ENCODE data around the gene ANXA10. TPM values are rescaled to one million over a fixed set of nuclear protein-coding genes. Genes with fewer than 3 reads are reported as not detected.

ANXA10 gene
- total RNA-seq, 3 donors from 2014 or later = not detected

GRCh38 chr4:168124008-168124641 lies 31.8 kb downstream of the ANXA10 start:
- Histone ChIP-seq H3K4me3 (no peak overlapping the region), H3K4me1 (no peaks in the 10 kb centered on the region), H3K27ac (no peak overlapping the region), H3K36me3 (no peaks in the 10 kb centered on the region), H3K27me3 (no peaks in the 10 kb centered on the region), H3K9me3 (no peaks in the 10 kb centered on the region)
- intact Hi-C loops (cut with DNase I; ENCODE audit: low total_unique reads) = no loop called here
- no peak for DNase-seq (ENCODE audit: low spot score in 2 of 2)
- TF ChIP-seq POLR2AphosphoS5 (IDR thresholded peaks at IDR 0.05) = no peak
- TF ChIP-seq CTCF (IDR thresholded peaks at IDR 0.05) = no peak
- TF ChIP-seq POLR2A (IDR thresholded peaks at IDR 0.05) = no peak

DNA sequence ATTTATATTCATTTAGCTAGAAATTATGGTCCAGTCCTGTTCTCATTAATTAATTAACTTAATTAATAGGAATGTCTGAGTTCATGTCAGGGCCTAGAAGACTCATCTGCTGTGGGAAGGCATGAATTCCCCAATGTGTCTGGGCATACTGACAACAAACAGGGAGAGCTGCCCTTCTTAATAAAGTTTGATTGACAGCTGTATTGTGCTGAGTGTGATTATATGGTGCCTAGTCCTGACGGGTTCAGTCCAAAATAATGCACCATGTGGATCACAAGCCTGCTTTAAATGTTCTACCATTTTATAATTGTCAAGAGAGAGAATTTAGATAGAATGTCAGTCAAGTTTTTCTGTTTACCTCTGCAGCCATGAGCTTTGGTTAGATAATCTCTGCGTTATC lies 34.6 kb downstream of the ANXA10 start:
- intact Hi-C loops (cut with DNase I; ENCODE audit: low total_unique reads) = no loop called here
- Histone ChIP-seq H3K4me3 (no peak overlapping the region), H3K27ac (no peak overlapping the region), H3K36me3 (no peaks in the 10 kb centered on the region), H3K27me3 (no peaks in the 10 kb centered on the region), H3K4me1 (no peaks in the 10 kb centered on the region), H3K9me3 (no peaks in the 10 kb centered on the region)
- DNase-seq (ENCODE audit: low spot score in 2 of 2) = no peak
- TF ChIP-seq POLR2AphosphoS5 (IDR thresholded peaks at IDR 0.05) (no peak), CTCF (IDR thresholded peaks at IDR 0.05) (no peak), POLR2A (IDR thresholded peaks at IDR 0.05) (no peak)

GRCh38 chr4:168128601-168129000 lies 36.3 kb downstream of the ANXA10 start:
- Histone ChIP-seq H3K27ac (no peak overlapping the region), H3K27me3 (no peaks in the 10 kb centered on the region), H3K4me1 (no peaks in the 10 kb centered on the region), H3K9me3 (no peaks in the 10 kb centered on the region), H3K36me3 (no peaks in the 10 kb centered on the region), H3K4me3 (no peak overlapping the region)
- DNase-seq (ENCODE audit: low spot score in 2 of 2) = no peak
- intact Hi-C loops (cut with DNase I; ENCODE audit: low total_unique reads) = no loop called here
- TF ChIP-seq POLR2A (IDR thresholded peaks at IDR 0.05) = no peak
- TF ChIP-seq POLR2AphosphoS5 (IDR thresholded peaks at IDR 0.05) = no peak
- TF ChIP-seq CTCF (IDR thresholded peaks at IDR 0.05) = no peak

DNA sequence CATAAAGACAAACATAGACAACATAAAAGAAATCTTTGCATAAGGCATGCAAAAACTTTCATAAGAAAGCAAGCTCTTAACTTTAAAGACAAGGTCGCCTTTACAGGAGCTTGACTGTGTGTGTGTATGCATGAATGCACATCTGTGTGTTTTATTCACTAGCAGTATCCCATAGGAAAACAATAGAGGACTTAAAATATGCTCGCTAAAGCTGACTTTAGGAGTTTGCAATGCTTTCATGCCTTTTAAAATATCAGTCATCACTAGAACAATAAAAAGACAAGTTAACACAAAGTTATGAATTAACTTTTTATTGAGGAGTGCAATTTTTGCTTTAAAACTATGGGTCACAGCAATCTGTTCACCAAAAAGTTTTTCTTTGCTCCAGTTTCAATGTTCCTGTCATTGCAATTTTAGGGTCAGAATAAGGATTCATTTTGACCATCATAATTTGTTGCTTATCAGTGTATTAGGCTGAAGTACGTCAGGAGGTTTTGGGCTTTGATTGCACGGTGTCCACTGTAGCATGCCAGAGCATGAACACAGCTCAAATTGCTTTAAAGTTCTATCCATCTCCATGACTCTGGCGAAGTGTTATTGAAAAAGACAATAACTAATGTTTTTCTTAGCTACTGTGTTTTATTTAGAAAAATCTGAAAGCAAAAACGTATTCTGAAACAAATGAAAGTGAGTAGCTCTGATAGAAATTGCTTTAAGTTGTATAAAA lies 36.9 kb downstream of the ANXA10 start:
- no peak for TF ChIP-seq POLR2A (IDR thresholded peaks at IDR 0.05)
- TF ChIP-seq CTCF (IDR thresholded peaks at IDR 0.05) = no peak
- TF ChIP-seq POLR2AphosphoS5 (IDR thresholded peaks at IDR 0.05) = no peak
- Histone ChIP-seq H3K36me3 (no peaks in the 10 kb centered on the region), H3K4me3 (no peak overlapping the region), H3K9me3 (no peaks in the 10 kb centered on the region), H3K27ac (no peak overlapping the region), H3K4me1 (no peaks in the 10 kb centered on the region), H3K27me3 (no peaks in the 10 kb centered on the region)
- DNase-seq (ENCODE audit: low spot score in 2 of 2) = no peak
- intact Hi-C loops (cut with DNase I; ENCODE audit: low total_unique reads) = no loop called here

DNA sequence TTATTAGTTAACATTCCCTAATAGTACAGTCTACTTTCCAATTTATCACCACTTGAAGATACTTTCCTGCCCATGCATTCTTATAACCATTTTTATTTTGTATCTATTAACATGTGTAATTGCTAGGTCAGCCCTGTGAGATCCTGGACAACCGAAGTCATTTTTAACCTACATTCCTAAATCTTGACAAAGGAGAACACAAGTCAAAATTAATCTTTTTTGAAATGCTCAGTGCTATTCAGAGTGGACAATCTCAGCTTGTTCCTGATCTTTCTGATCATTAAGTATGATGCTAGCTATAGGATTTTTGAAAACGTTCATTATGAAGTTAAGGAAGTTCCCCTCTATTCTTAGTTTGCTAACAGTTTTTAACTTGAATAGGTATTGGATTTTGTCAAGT lies 37.5 kb downstream of the ANXA10 start:
- H3K4me1 ChIP-seq = no peaks in the 10 kb centered on the region
- H3K4me3 ChIP-seq = no peak overlapping the region
- TF ChIP-seq POLR2AphosphoS5 (IDR thresholded peaks at IDR 0.05) = no peak
- no peak for TF ChIP-seq POLR2A (IDR thresholded peaks at IDR 0.05)
- no peak for TF ChIP-seq CTCF (IDR thresholded peaks at IDR 0.05)
- no peaks in the 10 kb centered on the region for H3K36me3 ChIP-seq
- no peak for DNase-seq (ENCODE audit: low spot score in 2 of 2)
- H3K9me3 ChIP-seq = no peaks in the 10 kb centered on the region
- no peaks in the 10 kb centered on the region for H3K27me3 ChIP-seq
- intact Hi-C loops (cut with DNase I; ENCODE audit: low total_unique reads) = no loop called here
- H3K27ac ChIP-seq = no peak overlapping the region

Data from breast epithelium (tissue), 4 donors.